GM12865 (cell line): ENCODE results near the gene GGTLC3.
"Not testable (repeated sequence)": the region's sequence is repeated elsewhere in the genome, so short reads cannot be mapped to it uniquely, and the experiment has no call there.

Experiments
- DNase-seq: peaks from one replicate; pipeline ENCODE4 v3.0.0; 2010; ENCODE audit warnings: low read depth
- H3K4me3 ChIP-seq: 2 replicates; pipeline ENCODE4 v1.5.1; 2011; ENCODE audit warnings: mild to moderate bottlenecking, low read depth, low read length, control low read depth

The GGTLC3 gene

DNA sequence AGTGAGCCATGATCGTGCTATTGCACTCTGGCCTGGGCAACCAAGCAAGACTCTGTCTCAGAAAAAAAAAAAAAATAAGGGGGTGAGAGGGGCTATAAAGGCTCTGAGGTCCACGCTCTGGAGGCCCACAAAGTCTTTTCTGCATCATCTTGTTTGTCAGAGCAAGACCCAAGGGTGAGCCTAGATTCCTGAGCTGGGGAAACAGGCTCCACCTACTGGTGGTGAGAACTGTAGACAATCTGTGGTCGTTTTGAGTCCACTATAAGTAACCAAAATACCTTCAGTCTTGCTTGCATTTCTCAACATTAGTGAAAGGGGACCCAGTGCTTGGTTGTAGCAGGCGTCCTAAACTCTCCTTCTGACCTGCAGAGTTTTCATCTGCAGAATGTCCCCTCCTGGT is 5.4 kb upstream of the GGTLC3 start:
- DNase-seq, result not testable (repeated sequence)

DNA sequence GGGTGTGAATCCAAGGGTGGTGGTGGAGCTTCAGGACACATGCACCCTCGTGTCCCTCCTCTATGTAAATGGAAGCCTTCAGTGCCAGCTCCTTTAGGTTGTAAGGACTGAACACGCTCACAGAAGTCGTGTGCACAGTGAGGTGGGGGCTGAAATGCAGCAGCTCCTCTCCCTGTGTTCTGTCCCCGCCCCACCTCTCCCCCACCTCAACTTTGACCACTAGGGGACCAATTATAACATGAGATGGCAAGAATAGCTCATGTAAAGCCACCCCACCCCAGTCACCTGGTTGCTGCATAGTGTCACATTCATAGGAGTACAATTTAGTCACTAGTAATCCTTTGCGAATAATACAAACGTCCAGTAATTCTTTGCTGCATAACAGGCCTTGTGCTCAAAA is 4.8 kb upstream of the GGTLC3 start:
- DNase-seq, H3K4me3 ChIP-seq: not testable (repeated sequence)

More for the DNA sequence above, 5.4 kb upstream of the GGTLC3 start:
- H3K4me3 ChIP-seq, result not testable (repeated sequence)

- not testable (repeated sequence) for DNase-seq, H3K4me3 ChIP-seq
Observed at GRCh38 chr22:18513454-18513853, 4.5 kb downstream of the GGTLC3 start.

DNA sequence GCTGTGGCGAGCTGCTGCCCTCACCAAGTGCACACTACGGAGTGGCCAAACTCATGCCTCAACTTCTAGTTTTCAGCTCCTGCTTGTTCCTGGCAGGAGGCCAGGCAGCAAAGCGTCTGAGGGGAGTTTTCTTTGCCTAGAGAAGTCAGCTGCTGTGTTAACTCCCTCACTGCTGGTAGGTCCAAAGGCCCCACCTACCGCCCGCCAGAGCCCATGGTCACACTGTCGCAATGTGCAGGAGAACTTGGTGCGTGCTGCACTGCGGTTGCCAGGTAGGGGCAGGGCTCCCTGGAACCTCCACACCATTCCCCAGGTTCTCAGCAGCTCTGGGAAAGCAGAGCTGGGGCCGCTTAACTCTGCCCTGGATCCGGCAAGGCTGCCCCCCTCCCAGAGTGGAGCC is 5.6 kb downstream of the GGTLC3 start:
- DNase-seq, result not testable (repeated sequence)

DNA sequence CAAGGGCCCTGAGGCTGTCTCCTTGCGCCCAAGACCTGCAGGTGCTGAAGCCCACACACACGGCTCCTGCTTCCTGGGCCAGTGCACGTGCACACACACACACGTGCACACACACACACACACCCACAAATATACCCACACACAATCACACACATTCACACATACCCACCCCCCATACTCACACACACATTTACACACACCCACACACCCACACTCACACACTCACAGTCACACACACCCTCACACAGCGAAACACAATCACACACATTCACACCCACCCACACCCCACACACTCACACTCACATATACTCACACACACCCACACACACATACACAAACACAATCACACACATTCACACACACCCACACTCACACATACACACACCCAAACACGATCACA is 6.6 kb downstream of the GGTLC3 start:
- H3K4me3 ChIP-seq, DNase-seq: not testable (repeated sequence)

More for the DNA sequence above, 5.6 kb downstream of the GGTLC3 start:
- not testable (repeated sequence) for H3K4me3 ChIP-seq

- not testable (repeated sequence) for DNase-seq, H3K4me3 ChIP-seq
Observed at GRCh38 chr22:18496227-18496626, 21.7 kb downstream of the GGTLC3 start.
